ENCODE measurements around the gene GCLC. TPM values are rescaled to one million over a fixed set of nuclear protein-coding genes. Genes with fewer than 3 reads are reported as not detected.

The GCLC gene
- total RNA-seq, 1 experiment from 2014 or later, result 47.1 TPM

DNA sequence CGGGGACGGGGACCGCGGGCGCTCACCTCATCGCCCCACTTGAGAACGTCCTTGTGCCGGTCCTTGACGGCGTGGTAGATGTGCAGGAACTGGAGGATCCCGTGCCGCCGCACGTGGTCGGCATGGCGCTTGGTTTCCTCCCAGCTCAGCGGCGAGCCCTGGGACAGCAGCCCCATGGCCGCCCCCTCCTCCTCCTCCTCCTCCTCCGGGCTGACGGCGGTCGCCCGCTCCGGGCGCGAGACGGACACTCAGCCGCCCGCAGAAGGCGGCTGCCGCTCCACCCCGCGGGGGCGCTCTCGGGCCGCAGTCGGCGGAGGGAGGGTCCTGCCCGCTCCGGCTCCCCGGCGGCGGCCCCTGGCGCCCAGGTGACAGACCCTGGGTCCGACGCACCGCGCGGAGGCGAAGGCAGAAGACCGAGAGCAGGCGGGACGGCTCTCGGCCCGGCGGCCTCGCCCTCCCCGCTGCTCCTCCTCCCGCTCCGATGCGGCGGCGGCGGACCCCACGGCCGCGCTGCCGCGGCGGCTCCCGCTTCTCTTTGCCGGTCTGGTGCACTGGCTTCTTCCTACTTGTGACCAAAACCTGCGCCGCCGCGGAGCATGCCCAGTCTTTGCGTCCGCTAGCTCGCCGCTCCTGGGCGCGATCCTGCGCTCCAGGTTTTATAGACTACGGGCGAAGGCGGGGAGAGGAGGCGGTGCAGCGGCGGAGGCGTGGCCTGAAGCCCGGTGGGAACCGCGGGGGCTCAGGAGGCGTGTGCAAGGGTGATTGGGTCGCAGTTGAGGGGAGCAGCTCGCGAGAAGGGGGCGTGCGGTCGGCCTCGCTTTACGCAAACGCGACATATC lies at the start of gene GCLC (continued):
- TF ChIP-seq, protein P1, sequence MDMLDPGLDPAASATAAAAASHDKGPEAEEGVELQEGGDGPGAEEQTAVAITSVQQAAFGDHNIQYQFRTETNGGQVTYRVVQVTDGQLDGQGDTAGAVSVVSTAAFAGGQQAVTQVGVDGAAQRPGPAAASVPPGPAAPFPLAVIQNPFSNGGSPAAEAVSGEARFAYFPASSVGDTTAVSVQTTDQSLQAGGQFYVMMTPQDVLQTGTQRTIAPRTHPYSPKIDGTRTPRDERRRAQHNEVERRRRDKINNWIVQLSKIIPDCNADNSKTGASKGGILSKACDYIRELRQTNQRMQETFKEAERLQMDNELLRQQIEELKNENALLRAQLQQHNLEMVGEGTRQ (CRISPR knock-in tag; IDR thresholded peaks at IDR 0.05), result peak; percentile 78

DNA sequence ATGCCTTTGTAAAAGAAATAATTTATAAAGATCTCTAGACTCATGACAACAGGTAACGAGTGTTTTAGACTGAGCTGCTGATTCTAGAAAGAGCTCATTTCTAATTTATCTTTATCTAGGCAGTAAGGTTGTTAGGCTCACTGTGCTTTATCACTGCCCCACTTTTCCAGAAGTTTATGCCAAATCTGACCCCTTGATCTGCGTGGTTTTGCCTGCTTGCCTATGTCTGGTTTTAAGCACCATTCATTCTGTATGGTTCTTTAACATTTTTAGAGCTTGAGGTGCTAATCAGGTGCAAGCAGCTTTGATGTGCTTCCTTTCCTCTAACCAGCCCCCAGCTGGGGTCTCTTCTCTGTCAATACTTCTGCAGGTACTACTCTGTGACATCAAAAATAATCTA lies 49.7 kb upstream of the GCLC start:
- H3K9me3 Mint-ChIP-seq, result peaks cover 14% of the 10 kb centered on the region
- H3K4me1 Mint-ChIP-seq, result no peaks in the 10 kb centered on the region
- 0 out of 2 replicates have a peak, but pooled peaks cover 3% of the 10 kb centered on the region for H3K36me3 Mint-ChIP-seq
- H3K27ac Mint-ChIP-seq, result no peak overlapping the region
- H3K4me3 Mint-ChIP-seq, result no peak overlapping the region
- CTCF ChIA-PET, result interaction anchor here (0.6 kb wide), 1 partner anchor 448 kb away, joined by 3 read pairs; no protein-coding TSS in a partner anchor
- DNase-seq (ENCODE audit: low spot score), result no peak
- POLR2A ChIA-PET, result no interaction called here
- no peaks in the 10 kb centered on the region for H3K27me3 Mint-ChIP-seq (ENCODE audit: low read depth)
- TF ChIP-seq, protein P2, sequence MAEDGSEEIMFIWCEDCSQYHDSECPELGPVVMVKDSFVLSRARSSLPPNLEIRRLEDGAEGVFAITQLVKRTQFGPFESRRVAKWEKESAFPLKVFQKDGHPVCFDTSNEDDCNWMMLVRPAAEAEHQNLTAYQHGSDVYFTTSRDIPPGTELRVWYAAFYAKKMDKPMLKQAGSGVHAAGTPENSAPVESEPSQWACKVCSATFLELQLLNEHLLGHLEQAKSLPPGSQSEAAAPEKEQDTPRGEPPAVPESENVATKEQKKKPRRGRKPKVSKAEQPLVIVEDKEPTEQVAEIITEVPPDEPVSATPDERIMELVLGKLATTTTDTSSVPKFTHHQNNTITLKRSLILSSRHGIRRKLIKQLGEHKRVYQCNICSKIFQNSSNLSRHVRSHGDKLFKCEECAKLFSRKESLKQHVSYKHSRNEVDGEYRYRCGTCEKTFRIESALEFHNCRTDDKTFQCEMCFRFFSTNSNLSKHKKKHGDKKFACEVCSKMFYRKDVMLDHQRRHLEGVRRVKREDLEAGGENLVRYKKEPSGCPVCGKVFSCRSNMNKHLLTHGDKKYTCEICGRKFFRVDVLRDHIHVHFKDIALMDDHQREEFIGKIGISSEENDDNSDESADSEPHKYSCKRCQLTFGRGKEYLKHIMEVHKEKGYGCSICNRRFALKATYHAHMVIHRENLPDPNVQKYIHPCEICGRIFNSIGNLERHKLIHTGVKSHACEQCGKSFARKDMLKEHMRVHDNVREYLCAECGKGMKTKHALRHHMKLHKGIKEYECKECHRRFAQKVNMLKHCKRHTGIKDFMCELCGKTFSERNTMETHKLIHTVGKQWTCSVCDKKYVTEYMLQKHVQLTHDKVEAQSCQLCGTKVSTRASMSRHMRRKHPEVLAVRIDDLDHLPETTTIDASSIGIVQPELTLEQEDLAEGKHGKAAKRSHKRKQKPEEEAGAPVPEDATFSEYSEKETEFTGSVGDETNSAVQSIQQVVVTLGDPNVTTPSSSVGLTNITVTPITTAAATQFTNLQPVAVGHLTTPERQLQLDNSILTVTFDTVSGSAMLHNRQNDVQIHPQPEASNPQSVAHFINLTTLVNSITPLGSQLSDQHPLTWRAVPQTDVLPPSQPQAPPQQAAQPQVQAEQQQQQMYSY (CRISPR knock-in tag; IDR thresholded peaks at IDR 0.05), result no peak
- TF ChIP-seq, protein P3, sequence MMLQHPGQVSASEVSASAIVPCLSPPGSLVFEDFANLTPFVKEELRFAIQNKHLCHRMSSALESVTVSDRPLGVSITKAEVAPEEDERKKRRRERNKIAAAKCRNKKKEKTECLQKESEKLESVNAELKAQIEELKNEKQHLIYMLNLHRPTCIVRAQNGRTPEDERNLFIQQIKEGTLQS (CRISPR knock-in tag; conservative IDR thresholded peaks at IDR 0.05), result no peak
- TF ChIP-seq, protein P4, sequence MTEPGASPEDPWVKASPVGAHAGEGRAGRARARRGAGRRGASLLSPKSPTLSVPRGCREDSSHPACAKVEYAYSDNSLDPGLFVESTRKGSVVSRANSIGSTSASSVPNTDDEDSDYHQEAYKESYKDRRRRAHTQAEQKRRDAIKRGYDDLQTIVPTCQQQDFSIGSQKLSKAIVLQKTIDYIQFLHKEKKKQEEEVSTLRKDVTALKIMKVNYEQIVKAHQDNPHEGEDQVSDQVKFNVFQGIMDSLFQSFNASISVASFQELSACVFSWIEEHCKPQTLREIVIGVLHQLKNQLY (CRISPR knock-in tag; IDR thresholded peaks at IDR 0.05), result no peak
- TF ChIP-seq, protein P5, sequence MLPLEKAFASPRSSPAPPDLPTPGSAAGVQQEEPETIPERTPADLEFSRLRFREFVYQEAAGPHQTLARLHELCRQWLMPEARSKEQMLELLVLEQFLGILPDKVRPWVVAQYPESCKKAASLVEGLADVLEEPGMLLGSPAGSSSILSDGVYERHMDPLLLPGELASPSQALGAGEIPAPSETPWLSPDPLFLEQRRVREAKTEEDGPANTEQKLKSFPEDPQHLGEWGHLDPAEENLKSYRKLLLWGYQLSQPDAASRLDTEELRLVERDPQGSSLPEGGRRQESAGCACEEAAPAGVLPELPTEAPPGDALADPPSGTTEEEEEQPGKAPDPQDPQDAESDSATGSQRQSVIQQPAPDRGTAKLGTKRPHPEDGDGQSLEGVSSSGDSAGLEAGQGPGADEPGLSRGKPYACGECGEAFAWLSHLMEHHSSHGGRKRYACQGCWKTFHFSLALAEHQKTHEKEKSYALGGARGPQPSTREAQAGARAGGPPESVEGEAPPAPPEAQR (CRISPR knock-in tag; IDR thresholded peaks at IDR 0.05), result no peak
- no peak for TF ChIP-seq MXD4 (CRISPR knock-in tag; IDR thresholded peaks at IDR 0.05; ENCODE audit: borderline replicate concordance)
- no peak for ATAC-seq

DNA sequence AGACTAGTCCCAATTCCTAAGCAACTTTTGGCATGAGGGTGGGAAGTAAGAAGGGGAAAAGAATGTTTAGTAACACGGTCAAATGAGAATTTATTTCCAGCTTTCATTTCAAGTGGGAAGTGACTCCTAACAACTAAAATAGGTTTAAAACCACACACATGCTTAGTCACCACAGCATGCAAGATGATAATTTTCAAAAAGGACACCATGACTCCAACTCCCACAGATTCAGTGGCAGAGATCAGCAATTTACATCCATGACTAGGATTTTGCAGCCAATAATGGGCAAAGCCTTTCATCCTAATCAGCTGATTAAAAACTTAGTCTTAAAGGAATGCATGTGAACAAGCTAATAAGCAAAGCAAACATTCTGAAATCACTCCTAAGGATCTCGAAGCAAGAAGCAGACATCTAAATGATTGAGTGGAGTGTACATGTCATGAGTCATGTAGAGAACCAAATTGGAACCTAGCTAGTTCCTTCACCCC lies 48.1 kb upstream of the GCLC start:
- Mint-ChIP-seq H3K9me3 (peaks cover 14% of the 10 kb centered on the region), H3K36me3 (0 out of 2 replicates have a peak, but pooled peaks cover 3% of the 10 kb centered on the region), H3K4me1 (peaks cover 14% of the 10 kb centered on the region), H3K27ac (no peak overlapping the region), H3K4me3 (no peak overlapping the region), H3K27me3 (ENCODE audit: low read depth) (no peaks in the 10 kb centered on the region)
- CTCF ChIA-PET, result no interaction called here
- ATAC-seq (no peak), DNase-seq (ENCODE audit: low spot score) (no peak)
- POLR2A ChIA-PET, result no interaction called here
- TF ChIP-seq, protein P6, sequence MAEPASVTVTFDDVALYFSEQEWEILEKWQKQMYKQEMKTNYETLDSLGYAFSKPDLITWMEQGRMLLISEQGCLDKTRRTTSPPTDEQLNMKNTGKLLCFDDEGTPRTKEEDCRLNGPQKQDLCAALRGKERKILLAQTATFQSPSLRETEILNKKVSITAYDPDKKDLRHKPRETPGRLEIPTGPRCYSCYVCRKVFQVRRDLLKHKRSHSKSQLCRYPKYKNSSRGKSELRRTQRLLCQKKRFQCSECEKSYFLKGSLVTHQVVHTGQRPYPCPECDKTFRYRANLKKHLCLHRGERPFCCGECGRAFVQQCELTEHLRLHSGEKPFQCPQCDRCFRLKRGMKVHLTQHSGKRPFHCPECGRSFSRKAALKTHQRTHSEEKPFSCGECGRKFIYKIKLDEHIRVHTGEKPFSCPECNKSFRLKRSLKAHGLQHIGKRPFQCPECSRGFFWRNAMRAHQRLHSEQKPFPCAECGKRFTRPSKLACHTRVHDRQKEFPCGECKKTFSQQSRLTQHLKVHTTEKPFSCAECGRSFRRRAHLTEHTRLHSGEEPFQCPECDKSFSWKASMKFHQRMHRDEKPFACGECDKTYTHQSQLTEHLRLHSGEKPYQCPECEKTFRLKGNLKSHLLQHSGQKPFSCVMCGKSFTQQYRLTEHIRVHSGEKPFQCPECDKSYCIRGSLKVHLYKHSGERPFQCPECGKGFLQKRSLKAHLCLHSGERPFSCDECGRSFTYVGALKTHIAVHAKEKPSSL (CRISPR knock-in tag; conservative IDR thresholded peaks at IDR 0.05), result no peak
- TF ChIP-seq RORB (CRISPR knock-in tag; IDR thresholded peaks at IDR 0.05) (no peak), ZNF396 (CRISPR knock-in tag; IDR thresholded peaks at IDR 0.05; ENCODE audit: borderline replicate concordance) (no peak), OVOL2 (CRISPR knock-in tag; IDR thresholded peaks at IDR 0.05; ENCODE audit: borderline replicate concordance) (no peak)
- TF ChIP-seq, protein P5 (CRISPR knock-in tag; IDR thresholded peaks at IDR 0.05), result no peak
- TF ChIP-seq, protein P7, sequence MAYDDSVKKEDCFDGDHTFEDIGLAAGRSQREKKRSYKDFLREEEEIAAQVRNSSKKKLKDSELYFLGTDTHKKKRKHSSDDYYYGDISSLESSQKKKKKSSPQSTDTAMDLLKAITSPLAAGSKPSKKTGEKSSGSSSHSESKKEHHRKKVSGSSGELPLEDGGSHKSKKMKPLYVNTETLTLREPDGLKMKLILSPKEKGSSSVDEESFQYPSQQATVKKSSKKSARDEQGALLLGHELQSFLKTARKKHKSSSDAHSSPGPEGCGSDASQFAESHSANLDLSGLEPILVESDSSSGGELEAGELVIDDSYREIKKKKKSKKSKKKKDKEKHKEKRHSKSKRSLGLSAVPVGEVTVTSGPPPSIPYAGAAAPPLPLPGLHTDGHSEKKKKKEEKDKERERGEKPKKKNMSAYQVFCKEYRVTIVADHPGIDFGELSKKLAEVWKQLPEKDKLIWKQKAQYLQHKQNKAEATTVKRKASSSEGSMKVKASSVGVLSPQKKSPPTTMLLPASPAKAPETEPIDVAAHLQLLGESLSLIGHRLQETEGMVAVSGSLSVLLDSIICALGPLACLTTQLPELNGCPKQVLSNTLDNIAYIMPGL (CRISPR knock-in tag; IDR thresholded peaks at IDR 0.05), result no peak
- TF ChIP-seq, protein P8, sequence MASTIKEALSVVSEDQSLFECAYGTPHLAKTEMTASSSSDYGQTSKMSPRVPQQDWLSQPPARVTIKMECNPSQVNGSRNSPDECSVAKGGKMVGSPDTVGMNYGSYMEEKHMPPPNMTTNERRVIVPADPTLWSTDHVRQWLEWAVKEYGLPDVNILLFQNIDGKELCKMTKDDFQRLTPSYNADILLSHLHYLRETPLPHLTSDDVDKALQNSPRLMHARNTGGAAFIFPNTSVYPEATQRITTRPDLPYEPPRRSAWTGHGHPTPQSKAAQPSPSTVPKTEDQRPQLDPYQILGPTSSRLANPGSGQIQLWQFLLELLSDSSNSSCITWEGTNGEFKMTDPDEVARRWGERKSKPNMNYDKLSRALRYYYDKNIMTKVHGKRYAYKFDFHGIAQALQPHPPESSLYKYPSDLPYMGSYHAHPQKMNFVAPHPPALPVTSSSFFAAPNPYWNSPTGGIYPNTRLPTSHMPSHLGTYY (CRISPR knock-in tag; IDR thresholded peaks at IDR 0.05), result no peak

Measured in WTC11 (cell line).